GM15510 (cell line): Measurements from ENCODE around the gene RNF227.
A peak's percentile ranks its signal among the peaks of the same experiment; 100 is the strongest.

Experiments used
- POLR2A ChIP-seq: IDR thresholded peaks from 3 replicates; pipeline ENCODE4 v1.6.1; 2011; ENCODE audit warnings: borderline replicate concordance; ENCODE audit not compliant: insufficient read length; ENCODE audit errors: extremely low read depth

Gene RNF227

GRCh38 chr17:7887038-7887481 is 29.0 kb downstream of the RNF227 start:
- no peak for TF ChIP-seq POLR2A

DNA sequence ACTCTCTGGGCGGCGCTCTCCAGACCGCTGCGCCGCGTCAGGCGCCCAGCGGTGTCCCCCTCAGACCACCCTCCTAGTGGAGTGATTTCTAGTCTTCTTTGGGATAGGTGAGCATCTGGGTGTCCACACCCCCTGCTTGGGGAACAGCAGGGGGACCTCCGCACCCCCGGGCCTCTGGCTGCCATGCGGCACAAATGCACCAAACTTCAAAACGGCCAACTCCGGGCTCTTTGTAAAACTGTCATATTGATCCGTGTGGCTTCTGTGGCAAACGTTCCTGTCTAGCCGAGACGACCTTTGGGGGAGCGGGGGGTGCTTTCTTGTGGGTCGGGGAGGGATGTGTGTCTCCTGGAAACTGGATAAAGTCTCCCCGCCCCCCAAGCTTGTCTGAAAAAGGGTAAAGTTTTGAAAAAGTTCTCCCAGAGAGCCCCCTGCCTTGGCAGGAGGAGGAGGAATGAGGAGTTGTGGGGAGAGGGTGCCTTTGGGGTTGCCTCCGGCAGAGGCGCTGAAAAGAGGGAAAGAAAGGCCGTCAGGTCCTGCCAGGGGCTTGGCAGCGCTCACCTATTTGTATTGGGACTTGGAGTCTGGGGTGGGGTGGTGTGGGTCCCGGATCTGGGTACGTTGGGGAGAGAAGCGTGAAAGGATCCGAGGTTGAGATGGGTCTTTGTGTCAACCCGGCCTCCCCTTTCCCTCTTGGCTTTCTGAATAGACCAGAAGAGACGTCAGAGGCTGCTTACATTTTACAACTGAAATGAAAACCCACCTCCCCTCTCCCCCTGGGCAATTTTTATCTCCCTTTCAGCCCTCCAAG is 29.7 kb downstream of the RNF227 start:
- no peak for TF ChIP-seq POLR2A

DNA sequence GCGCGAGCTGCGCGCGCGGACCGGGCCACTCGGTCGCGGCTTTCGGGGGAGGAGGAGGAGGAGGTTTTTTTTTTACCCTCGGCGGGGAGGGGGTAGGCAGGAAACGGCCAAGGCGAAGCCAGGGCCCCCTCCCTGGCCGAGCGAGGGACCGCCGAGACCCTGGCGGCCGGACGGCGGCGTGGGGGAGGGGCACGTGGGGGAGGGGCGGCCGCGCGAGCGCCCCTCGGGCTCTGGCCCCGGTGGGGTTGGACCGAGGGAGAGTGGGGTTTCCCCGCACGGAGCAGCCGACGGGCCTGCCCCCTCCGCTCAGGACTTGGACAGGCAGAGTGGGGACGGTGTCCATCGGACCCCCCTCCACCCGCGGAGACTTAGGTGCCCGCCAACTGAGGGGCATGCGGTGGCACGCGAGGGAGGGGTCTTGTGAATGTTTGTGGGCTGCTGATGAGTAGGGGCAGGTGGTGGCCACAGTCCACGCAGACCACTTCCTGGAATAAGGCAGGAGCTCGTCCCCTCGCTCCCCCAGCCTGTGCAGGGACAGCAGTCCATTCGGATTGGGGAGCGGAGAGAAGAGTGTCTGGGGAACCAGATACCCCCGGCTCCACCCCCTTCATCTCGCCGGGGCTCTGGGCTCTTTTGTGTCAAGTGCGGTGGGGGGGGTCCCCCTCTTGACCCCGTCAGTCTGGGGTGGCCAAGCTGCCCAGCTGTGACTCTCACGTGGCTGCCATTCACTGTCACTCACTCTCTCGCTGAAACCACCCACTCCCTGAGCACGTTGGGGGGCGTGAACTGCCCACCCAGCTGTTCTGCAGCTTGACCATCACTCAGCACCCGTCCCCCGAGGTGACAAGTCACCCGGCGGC is 30.5 kb downstream of the RNF227 start:
- TF ChIP-seq POLR2A: peak; percentile 50

DNA sequence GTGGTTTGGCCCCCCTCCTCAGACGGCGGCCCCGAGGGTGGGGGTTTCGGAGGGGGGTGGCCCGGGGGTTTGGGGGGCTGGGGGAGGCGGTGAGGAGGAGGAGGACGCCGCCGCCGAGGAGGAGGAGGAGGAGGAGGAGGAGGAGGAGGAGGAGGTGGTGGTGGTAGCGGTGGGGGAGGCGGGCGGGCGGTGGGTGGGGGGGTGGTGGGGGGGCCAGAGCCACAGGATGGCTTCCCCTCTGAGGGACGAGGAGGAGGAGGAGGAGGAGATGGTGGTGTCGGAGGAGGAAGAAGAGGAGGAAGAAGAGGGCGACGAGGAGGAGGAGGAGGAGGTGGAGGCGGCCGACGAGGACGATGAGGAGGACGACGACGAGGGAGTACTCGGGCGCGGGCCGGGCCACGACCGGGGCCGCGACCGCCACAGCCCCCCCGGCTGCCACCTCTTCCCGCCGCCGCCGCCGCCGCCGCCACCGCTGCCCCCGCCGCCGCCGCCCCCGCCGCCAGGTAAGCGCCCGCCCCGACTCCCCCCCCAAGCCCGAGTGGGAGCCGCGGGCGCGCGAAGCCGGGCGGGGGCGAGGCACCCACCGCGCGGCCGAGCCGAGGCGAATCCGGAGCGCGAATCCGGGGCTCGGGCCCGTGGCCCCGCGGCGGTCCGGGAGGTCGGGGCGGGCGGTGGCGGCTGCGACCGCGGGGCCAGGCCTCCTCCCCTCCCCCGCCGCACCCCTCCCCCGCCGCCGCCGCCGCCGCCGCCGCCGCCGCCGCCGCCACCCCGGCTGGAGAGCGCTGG is 31.3 kb downstream of the RNF227 start:
- no peak for TF ChIP-seq POLR2A

GRCh38 chr17:7883781-7884386 is 32.2 kb downstream of the RNF227 start:
- no peak for TF ChIP-seq POLR2A

GRCh38 chr17:7882629-7883028 is 33.5 kb downstream of the RNF227 start:
- TF ChIP-seq POLR2A: no peak

DNA sequence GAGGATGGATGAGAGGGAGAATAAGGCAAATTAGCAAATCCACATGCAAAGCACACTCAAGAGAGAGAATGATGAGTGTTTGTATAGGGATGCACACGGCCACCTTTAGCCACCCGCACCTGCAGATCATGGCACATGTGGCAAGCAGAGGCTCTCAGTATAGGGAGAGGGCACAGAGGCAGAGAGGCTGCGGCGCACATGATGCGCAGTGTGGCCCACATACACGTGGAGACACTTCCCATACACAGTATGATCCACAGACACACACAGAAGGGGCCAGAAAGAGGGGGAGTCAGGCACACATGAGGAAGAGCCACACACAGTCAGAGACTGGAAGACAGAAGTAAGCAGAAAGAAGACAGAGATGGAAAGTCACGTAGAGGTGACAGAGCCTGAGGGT is 34.0 kb downstream of the RNF227 start:
- TF ChIP-seq POLR2A: no peak

DNA sequence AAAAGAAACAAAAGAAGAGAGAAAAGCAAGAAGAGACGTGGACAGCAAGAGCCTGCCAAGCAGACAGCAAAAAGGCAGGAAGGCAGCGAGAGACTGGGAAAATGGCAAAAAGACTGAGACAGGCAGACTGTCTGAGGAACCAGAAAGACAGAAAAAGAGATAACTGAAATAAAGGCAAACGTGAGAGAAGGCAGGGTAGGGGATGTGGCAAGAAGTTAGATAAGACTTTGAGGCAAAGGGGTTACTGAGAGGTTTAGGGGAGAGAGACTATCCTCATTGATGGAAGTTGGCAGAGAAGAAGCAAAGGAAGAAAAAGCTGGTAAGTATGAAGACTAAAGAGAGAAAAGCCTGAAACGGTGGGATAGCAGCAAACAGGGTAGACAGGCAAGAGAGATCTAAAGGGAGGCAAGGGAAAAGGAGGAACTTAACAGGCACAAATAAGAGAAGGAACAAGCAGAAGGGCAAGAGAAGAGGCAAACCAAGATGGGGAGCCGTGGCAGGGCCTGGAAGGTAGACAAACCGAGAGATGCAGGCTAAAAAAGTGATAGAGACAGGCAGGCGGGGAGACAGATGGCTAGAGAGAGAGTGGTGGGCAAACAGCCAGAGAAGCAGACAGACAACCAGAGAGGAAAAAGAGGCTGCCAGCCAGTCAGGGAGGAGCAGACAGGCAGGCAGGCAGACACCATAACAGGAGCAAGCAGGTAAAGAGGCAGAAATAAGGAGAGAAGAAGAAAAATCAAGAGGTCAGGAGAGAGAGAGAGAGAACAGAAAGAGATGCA is 34.6 kb downstream of the RNF227 start:
- no peak for TF ChIP-seq POLR2A

- TF ChIP-seq POLR2A: no peak
Measured at GRCh38 chr17:7880076-7880868, 35.8 kb downstream of the RNF227 start.

DNA sequence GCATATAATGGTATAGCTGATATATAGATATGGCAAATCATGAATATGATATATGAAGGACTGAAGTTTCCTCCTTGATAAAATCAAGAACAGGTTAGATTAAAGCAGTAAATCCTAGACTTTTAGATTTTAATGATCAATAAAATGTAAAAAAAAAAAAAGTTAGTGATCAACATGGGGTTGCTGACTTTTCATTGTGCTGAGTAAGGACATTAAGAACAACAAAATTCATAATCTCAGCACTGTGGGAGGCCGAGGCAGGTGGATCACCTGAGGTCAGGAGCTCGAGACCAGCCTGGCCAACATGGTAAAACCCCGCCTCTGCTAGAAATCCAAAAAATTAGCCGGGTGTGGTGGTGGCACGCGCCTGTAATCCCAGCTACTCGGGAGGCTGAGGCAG is 37.9 kb downstream of the RNF227 start:
- no peak for TF ChIP-seq POLR2A

DNA sequence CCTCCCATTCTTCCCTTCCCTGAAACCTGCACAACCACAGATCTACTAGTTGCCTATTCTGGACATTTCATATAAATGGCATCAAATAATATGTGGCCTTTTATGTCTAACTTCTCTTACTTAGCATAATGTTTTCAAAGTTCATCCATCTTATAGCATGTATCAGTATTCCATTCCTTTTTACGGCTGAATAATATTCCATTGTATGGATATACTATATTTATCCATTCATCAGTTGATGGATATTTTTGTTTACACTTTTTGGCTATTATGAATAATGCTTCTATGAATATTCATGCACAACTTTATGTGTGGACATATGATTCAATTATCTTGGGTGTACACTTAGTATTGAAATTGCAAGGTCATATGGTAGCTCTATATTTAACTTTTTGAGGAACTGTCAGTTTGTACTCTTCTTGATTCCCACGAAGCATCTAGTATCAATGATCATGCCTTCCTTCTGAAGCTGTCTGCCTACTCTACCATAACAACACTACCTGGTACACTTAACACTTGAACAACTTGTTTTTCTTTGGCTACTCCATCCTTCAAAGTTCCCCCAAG is 40.2 kb downstream of the RNF227 start:
- TF ChIP-seq POLR2A: no peak

- TF ChIP-seq POLR2A: no peak
Measured at GRCh38 chr17:7873051-7873450, 43.0 kb downstream of the RNF227 start.

GRCh38 chr17:7867881-7868329 is 48.2 kb downstream of the RNF227 start:
- no peak for TF ChIP-seq POLR2A

GRCh38 chr17:7864995-7865650 is 51.0 kb downstream of the RNF227 start:
- TF ChIP-seq POLR2A: no peak
